CD4-positive, alpha-beta T cell (primary cell): ENCODE data around the gene PADI3. TPM values are rescaled to one million over a fixed set of nuclear protein-coding genes. Genes with fewer than 3 reads are reported as not detected.

ENCODE experiments used
- ATAC-seq: fragments of 200-7000 bp; cut with Tn5 transposase; one replicate; pipeline ENCODE4 v1.10.0; 2022; ENCODE audit warnings: mild to moderate bottlenecking; ENCODE audit not compliant: poor library complexity
- CTCF ChIA-PET: fragments of 350-600 bp; sonication (Branson Sonifier 250); formaldehyde crosslinking; loops from one replicate; lab custom pipeline; 2021; ENCODE audit warnings: antibody characterized with exemption, inconsistent platforms; lab: Charles Lee
- POLR2A ChIA-PET: fragments of 350-600 bp; sonication (Branson Sonifier 250); formaldehyde crosslinking; loops from one replicate; lab custom pipeline; 2021; ENCODE audit warnings: antibody characterized with exemption, inconsistent platforms; lab: Charles Lee
- DNase-seq, 14 experiments: peaks; one replicate each; pipeline ENCODE4 v3.0.0-alpha.2; 2013 to 2020; ENCODE audit warnings: mixed read lengths in 2 of 14
- H3K27ac ChIP-seq, 2 donors: one replicate each; pipeline versions ENCODE4 v1.5.1 to v1.7.0; 2013; ENCODE audit warnings: low read length in 2 of 2, low read depth in 1 of 2, mild to moderate bottlenecking in 1 of 2
- H3K27me3 ChIP-seq, 2 experiments: 1 replicate in 1 of 2; 2 replicates in 1 of 2; pipeline versions ENCODE4 v1.6.1 to v1.7.0; 2013; ENCODE audit warnings: low read length in 2 of 2, control low read depth in 1 of 2, mild to moderate bottlenecking in 1 of 2, moderate library complexity in 1 of 2; ENCODE audit not compliant: insufficient read depth in 2 of 2, control insufficient read depth in 1 of 2
- H3K36me3 ChIP-seq: one replicate; pipeline ENCODE4 v1.6.1; 2013; ENCODE audit warnings: low read length, control low read depth; ENCODE audit not compliant: insufficient read depth
- H3K4me1 ChIP-seq: one replicate; pipeline ENCODE4 v1.6.1; 2013; ENCODE audit warnings: low read length, control low read depth; ENCODE audit not compliant: insufficient read depth
- H3K4me3 ChIP-seq: one replicate; pipeline ENCODE4 v1.5.1; 2013; ENCODE audit warnings: mild to moderate bottlenecking, low read length, moderate library complexity
- H3K9me3 ChIP-seq, 2 experiments: 1 replicate in 1 of 2; 2 replicates in 1 of 2; pipeline versions ENCODE4 v1.6.1 to v1.7.0; 2013; ENCODE audit warnings: low read length in 2 of 2, mild to moderate bottlenecking in 2 of 2, control low read depth in 1 of 2, moderate library complexity in 1 of 2; ENCODE audit not compliant: control insufficient read depth in 1 of 2, insufficient read depth in 1 of 2
- H3K27ac Mint-ChIP-seq: one replicate; pipeline ENCODE4 v1.8.0; 2020; ENCODE audit warnings: mixed read lengths
- H3K27me3 Mint-ChIP-seq: one replicate; pipeline ENCODE4 v1.8.0; 2021; ENCODE audit warnings: mixed read lengths
- H3K36me3 Mint-ChIP-seq: one replicate; pipeline ENCODE4 v1.8.0; 2021; ENCODE audit warnings: low read depth, mixed read lengths
- H3K4me1 Mint-ChIP-seq: one replicate; pipeline ENCODE4 v1.8.0; 2021; ENCODE audit warnings: low read depth, mixed read lengths
- H3K4me3 Mint-ChIP-seq: one replicate; pipeline ENCODE4 v1.8.0; 2020; ENCODE audit warnings: mild to moderate bottlenecking, mixed read lengths
- H3K9me3 Mint-ChIP-seq: one replicate; pipeline ENCODE4 v1.8.0; 2020; ENCODE audit warnings: mixed read lengths
- CTCF ChIP-seq: fragments of 200-600 bp; IDR thresholded peaks from one replicate; pipeline ENCODE4 v1.8.0; 2022; ENCODE audit warnings: antibody characterized with exemption, mild to moderate bottlenecking
- intact Hi-C, 2 experiments: fragments of 100-400 bp; cut with DNase I in 1 of 2; cut with micrococcal nuclease in 1 of 2; formaldehyde crosslinking; loops; one replicate each; pipeline versions ENCODE4 v1.15.1 to v1.9.0; 2023 to 2025; cut with DNase I, micrococcal nuclease
- polyA plus RNA-seq, 2 donors: library from polyadenylated mRNA; unstranded; fragments of 120-200 nt; gene quantifications; one replicate each; pipeline ENCODE4 v1.2.1, GENCODE V29; 2013
- total RNA-seq, 174 experiments: library from RNA in 2 of 174; stranded (reverse) in 2 of 174; gene quantifications; one replicate each; pipeline ENCODE4 v1.2.3 and lab custom pipeline; 2021 to 2026

The PADI3 gene
- total RNA-seq (not detected), total RNA-seq (lab: John Stamatoyannopoulos, UW) (0 to 0.22 (median 0) reads per million in 172 experiments)
- not detected for polyA plus RNA-seq (2013, experiment 1 of 2)
- not detected for polyA plus RNA-seq (2013, experiment 2 of 2)

GRCh38 chr1:17248781-17249180 lies at the start of gene PADI3:
Gene PADI3, plus strand, starts transcription at chr1:17249098. Its CDS starts 40 bp downstream, at chr1:17249138.
- Mint-ChIP-seq H3K9me3 (no peaks in the 10 kb centered on the region), H3K4me1 (no peaks in the 10 kb centered on the region), H3K36me3 (no peaks in the 10 kb centered on the region), H3K27me3 (peaks cover 17% of the 10 kb centered on the region), H3K4me3 (no peak within 1 kb of the TSS), H3K27ac (no peak within 1 kb of the TSS)
- Histone ChIP-seq H3K27ac (no peak within 1 kb of the TSS), H3K9me3 (no peaks in the 10 kb centered on the region), H3K4me3 (no peak within 1 kb of the TSS), H3K27me3 (peaks cover 0 to 2% of the 10 kb centered on the region in 2 experiments), H3K4me1 (no peaks in the 10 kb centered on the region), H3K36me3 (no peaks in the 10 kb centered on the region)
- ATAC-seq (no peak), DNase-seq (no peak)
- CTCF ChIA-PET = no interaction called here
- no peak for TF ChIP-seq CTCF
- POLR2A ChIA-PET = no interaction called here
- intact Hi-C loops = no loop called here

- no peak overlapping the region for H3K27ac Mint-ChIP-seq
- ATAC-seq (no peak), DNase-seq (peak in 1 of 14 experiments; percentile 15)
- ChIA-PET CTCF (interaction anchor here (0.6 to 1.5 kb wide), 2 partner anchors 13 kb away, joined by 3 read pairs; no protein-coding TSS in a partner anchor), POLR2A (no interaction called here)
- H3K4me1 Mint-ChIP-seq = peaks cover 49% of the 10 kb centered on the region
- no peak overlapping the region for H3K27ac ChIP-seq
- no peak overlapping the region for H3K4me3 ChIP-seq
- peaks cover 25% of the 10 kb centered on the region for H3K4me1 ChIP-seq
- no peaks in the 10 kb centered on the region for H3K9me3 ChIP-seq
- no peaks in the 10 kb centered on the region for H3K27me3 ChIP-seq
- H3K4me3 Mint-ChIP-seq = no peak overlapping the region
- no peaks in the 10 kb centered on the region for H3K36me3 Mint-ChIP-seq
- no peak for TF ChIP-seq CTCF
- H3K36me3 ChIP-seq = no peaks in the 10 kb centered on the region
- H3K27me3 Mint-ChIP-seq = peaks cover 2% of the 10 kb centered on the region
- no peaks in the 10 kb centered on the region for H3K9me3 Mint-ChIP-seq
- intact Hi-C loops = no loop called here
Measured at GRCh38 chr1:17199267-17200044, 49.4 kb upstream of the PADI3 start.

- Mint-ChIP-seq H3K4me1 (peaks cover 49% of the 10 kb centered on the region), H3K27ac (no peak overlapping the region), H3K27me3 (peaks cover 7% of the 10 kb centered on the region), H3K9me3 (no peaks in the 10 kb centered on the region), H3K4me3 (no peak overlapping the region), H3K36me3 (no peaks in the 10 kb centered on the region)
- H3K36me3 ChIP-seq = no peaks in the 10 kb centered on the region
- POLR2A ChIA-PET = no interaction called here
- CTCF ChIA-PET = interaction anchor here (1.5 kb wide), 1 partner anchor 14 kb away, joined by 3 read pairs; no protein-coding TSS in a partner anchor
- no peak for TF ChIP-seq CTCF
- H3K27me3 ChIP-seq = no peaks in the 10 kb centered on the region
- intact Hi-C loops = no loop called here
- no peak overlapping the region for H3K4me3 ChIP-seq
- no peak for ATAC-seq
- H3K27ac ChIP-seq = no peak overlapping the region
- H3K4me1 ChIP-seq = peaks cover 25% of the 10 kb centered on the region
- H3K9me3 ChIP-seq = peaks cover 0 to 3% of the 10 kb centered on the region in 2 experiments
- DNase-seq = no peak
Measured at GRCh38 chr1:17200246-17200645, 48.7 kb upstream of the PADI3 start.
